Endothelial cell of hepatic sinusoid (primary cell): Measurements from ENCODE around the gene SLC25A26.
"Not testable (repeated sequence)": the region's sequence is repeated elsewhere in the genome, so short reads cannot be mapped to it uniquely, and the experiment has no call there.

ENCODE experiments used
- in situ Hi-C: cut with HindIII; loops from 2 replicates; pipeline ENCODE4 v1.10.0; 2017; ENCODE audit warnings: low sequenced_read_pairs

SLC25A26 gene

DNA sequence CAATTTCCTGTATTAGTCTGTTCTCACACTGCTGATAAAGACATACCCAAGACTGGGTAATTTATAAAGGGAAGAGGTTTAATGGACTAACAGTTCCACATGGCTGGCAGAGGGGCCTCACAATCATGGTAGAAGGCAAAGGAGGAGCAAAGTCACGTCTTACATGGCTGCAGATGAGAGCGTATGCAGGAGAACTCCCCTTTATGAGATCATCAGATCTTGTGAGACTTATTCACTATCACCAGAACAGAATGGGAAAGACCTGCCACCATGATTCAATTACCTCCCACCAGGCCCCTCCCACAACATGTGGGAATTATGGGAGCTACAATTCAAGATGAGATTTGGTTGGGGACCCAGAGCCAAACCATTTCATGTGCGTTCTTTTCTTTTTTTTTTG, 5.3 kb downstream of the SLC25A26 start:
- in situ Hi-C loops: not testable (repeated sequence)

DNA sequence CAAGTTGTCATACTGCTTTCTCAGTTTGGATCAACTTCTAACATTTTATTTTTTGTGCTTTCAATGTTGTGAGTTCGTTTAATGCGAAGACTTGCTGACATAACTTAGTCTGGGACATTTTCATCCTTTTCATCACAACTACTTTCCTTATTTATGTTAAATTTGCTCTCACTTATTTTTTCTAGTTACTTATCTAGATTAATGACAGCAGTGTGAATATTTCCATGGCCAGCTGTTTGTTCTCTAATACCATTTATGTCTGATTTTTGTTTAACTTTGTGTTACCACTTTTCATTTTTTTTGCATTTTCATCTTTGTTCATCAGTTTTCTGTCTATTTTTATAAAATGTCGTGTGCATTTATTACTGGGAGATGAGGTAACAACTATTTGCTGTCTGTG, 6.2 kb downstream of the SLC25A26 start:
- in situ Hi-C loops: no loop called here

DNA sequence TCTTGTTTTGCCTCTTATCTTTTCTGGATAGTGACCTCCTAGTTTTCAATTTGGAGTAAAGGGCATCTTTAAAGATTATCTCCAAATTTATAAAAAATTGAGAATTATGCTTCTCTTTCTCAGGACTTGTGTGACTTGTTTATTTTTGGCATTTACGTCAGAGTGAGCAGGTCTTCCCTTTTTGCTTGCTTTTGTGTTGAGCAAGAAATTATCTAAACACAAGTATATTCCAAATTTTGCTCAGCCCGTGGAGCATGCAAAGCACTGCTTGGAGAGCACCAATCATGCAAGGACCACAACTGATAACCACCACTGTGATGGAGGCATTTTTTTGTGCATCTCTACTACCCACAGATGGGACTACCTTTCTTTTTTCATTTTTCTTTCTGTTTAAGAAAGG, 7.1 kb downstream of the SLC25A26 start:
- in situ Hi-C loops: no loop called here

DNA sequence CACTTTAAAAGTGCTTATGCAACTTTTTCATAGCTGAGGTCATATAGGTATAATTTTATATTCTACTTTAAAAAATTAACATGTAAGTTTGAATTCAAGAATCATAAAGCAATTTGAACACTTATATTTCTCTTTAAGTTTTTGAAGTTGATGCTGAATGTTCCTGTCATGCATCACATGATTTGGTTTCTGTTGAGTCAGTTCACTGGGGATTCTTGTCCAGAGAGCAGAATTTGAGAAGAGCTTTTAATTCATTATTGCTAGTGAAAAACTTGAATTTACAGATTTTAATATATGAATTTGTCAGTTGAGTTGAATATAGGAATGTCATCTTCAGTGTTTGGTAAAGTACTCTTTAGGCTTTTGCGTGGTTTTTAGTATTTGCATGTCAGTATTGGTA, 7.9 kb downstream of the SLC25A26 start:
- in situ Hi-C loops: no loop called here

DNA sequence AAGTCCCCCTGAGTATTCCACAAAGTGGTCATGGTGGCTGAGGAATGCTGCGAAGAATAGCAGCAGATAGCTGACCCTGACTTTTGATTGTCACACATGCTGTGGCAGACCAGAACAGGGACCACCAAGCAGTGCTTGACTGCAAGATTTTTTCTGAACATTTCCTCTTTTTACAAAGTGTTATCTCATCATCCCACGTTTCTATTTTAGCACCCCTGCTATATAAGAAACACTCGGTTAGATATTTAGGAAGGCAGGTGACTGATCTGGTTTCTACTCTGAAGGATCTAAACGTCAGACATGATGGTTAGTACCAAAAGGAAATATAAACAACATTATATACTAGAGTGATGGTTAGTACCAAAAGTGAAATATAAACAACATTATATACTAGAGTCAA, 9.1 kb downstream of the SLC25A26 start:
- in situ Hi-C loops: no loop called here

DNA sequence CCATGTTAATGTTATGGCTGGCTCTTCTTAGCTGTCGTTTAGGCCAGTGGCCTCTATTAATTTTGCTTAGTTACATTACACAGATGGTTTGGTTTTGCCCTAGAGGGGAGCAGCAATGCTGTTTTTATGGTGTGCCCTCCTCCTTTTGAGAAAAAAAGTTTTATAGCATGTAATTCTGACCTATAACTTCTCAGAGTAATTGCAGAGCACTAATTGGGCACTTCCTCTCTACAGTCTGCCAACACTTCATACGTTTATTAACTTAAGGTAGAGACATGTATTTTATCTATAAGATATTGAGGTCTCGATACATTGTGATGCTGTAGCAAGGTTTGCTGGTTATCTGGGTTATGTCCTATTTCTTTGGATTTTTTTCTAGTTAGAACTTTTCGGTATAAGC, 12.2 kb downstream of the SLC25A26 start:
- in situ Hi-C loops: no loop called here

DNA sequence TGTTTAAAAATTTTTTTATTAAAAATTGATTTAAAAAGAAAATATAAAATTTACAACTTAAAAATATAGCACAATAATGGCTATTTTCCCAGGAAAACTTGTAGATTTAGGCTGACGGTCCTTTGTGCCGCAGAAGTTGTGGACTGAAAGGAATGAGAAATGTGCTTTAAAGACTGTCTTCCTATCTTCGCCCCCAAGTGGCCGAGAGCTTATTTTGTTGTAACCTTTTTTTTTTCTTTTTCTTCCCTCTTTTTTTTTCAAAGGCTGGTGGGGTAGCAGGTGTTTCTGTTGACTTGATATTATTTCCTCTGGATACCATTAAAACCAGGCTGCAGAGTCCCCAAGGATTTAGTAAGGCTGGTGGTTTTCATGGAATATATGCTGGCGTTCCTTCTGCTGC, 15.5 kb downstream of the SLC25A26 start:
- in situ Hi-C loops: no loop called here

DNA sequence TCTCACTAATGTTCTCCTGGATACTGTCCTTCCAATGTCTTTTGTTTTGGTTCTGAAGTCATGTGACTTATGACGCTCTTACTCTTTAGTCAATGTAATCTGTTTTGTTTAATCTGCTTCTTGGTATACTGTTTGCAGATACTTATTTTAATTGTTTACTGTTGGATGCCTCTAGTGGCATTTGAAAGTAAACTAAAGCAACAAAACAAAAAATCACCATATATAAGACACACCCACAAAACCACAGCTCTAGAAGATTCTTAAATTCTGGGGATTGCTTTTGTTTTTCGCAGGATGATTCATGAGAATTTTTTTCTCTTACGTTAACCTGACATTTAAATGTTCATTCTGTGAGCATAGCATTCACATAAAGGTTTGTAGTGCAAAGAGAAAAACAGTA, 16.8 kb downstream of the SLC25A26 start:
- in situ Hi-C loops: no loop called here

DNA sequence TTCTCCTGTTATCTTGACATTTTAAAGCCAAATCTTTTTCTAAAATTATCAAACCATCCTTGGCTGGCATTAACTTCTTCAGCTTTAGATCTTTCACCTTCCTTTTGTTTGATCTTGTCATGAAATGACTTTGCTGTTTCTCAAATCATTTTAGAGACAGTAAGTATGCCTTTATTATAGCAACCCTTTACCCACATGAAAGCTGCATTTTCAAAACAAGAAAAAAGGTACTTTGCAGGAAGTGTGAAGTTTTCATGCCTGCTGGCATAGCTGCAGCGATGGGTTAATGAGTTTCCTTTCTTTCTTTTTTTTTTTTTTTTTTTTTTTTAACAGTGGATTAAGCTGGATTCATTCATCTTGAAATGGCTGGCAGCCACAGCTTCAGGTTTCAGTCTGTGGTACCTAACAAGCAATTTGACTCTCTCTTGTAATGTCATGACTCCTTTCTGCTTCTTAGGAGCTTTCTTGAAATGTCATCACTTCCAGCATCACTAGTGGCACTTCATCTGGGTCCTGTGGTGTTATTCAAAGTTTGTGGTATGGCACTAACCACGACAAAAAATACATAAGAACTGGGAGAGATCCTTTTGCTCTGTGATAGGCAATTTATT, 18.8 kb downstream of the SLC25A26 start:
- in situ Hi-C loops: no loop called here

DNA sequence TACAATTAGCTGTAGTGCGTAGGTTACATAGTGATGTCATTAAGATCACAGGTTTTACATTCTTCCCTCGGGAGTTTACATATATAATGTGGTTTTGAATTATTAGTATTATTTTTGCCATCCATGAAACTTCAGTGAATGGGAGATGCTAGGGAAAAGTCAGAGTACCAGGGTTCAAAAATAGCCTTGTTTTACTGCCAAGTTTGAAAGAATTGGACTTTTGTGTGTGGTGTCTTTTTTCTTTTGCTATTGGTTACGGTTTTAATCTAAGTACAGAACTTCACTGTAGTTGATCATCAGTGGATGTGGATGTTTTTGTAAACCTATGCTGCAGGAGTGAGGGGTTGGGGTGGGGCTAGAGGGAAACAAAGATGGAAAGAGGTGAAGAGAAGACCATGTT, 20.7 kb downstream of the SLC25A26 start:
- in situ Hi-C loops: no loop called here

DNA sequence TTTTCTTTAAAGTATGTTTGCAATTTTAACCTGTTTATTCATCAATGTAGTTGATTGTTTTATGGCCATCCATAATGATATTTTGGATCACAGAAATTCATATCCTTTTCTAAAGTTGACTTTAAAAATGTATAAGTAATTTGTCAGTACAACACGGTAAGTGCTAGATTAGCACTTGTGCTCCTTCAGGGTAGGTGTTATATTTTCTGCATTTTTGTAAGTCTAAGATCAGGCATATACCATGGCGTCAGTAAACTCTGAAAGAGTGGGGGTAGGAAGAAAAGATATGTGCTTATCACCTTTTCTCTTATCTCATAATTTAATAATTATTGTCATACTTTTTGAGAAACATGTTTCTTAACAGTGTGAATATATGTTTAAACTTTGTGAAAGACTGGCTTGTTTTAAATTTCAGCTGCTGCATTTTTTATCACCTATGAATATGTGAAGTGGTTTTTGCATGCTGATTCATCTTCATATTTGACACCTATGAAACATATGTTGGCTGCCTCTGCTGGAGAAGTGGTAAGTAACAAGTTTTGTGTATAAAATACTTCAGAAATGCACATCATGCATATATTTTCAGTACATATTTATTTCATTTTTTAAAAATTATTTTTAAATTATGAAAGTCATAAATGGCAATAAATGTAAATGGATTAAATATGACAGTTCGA, 22.1 kb downstream of the SLC25A26 start:
- in situ Hi-C loops: no loop called here

DNA sequence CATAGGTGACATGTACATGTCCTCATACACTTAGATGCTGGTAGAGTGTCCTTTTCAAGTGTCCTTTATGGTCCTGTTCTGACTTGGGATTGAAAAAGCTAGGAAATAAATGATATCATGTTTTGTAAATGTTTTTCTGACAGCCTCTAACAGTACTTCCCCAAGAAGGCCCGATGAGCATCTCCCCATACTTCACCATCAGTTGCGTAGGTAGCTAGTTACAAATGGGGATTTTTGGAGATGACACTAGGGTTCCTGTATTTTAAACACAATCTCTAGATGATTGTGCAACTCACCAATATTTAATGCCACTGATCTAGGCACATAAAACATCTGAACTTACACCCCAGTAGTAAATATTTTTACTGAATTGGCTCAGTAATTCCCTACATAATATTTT, 27.8 kb downstream of the SLC25A26 start:
- in situ Hi-C loops: no loop called here

DNA sequence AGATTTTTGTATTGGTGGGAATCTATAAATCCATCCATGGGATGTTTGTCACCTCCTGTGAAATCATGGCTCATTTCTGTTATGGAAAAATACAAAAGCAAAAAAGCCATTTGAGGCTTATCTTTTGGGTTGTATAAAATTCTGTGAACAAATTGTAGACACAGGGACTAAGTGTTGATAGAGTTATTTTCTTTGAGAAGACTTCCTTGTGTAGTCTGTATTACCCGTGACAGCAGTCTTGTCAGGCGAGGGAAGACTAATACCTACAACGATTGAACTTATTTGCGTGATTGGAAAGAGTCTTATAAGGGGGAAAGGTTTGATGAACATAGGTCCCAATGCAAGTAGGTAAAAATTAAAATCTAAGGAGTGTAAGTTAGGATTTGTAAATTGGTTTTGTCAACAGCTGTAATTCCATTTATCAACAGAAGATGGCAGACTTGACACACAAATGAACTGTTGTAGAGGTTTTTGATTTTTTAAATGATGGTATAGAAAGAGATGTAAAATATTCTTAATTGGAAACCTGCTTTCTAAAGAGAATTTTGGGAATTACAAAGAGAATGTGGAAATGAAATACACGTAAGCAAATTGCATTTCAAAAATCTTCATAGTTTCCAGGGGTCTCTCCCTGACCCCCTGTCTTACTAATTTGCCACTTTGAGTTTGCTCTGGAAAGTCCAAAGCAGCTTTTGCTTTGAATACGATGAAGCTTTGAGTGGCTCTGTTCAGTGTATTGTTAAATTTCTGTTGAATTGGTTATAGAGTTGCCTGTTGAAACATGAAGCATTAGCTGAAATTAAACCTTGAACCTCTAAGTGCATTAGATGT, 33.2 kb downstream of the SLC25A26 start:
- in situ Hi-C loops: loop anchor here (5.0 kb wide), 1 partner anchor 573 kb away; no protein-coding TSS in a partner anchor

DNA sequence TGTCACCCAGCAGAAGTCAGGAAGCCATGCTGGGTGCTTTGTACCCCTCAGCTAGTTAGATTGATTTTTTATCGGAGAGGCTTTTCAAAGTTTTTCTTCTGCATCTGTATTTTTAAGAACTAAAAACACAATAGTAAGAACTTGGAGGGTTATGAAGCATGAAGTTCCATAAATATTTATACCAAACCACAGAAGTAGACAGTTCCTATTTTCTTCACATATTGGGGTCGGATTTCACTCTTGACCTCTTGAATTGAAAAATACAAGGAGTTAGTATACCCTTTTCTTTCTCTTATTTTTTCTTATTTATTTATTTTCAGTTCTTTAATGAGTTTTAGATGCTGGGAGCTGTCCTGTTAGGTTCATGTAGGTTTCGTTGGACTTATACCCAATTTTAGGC, 35.1 kb downstream of the SLC25A26 start:
- in situ Hi-C loops: no loop called here

DNA sequence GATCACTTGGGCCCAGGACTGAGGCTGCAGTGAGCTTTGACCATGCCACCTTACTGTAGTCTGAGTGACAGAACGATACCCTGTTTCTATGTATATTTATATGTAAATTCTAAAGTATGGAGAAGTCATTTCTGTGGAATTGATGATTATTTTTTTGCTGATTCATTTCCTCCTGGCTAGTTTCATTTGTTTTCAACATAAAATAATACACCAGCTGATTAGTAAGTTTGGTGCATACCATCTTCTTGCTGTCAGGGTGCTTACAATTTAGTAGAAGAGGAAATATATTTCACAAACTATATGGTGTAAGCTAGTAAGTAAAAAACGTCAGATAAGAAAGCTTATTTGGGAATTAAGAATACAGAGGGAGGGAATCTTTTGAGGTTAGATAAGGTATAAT, 36.0 kb downstream of the SLC25A26 start:
- in situ Hi-C loops: no loop called here

DNA sequence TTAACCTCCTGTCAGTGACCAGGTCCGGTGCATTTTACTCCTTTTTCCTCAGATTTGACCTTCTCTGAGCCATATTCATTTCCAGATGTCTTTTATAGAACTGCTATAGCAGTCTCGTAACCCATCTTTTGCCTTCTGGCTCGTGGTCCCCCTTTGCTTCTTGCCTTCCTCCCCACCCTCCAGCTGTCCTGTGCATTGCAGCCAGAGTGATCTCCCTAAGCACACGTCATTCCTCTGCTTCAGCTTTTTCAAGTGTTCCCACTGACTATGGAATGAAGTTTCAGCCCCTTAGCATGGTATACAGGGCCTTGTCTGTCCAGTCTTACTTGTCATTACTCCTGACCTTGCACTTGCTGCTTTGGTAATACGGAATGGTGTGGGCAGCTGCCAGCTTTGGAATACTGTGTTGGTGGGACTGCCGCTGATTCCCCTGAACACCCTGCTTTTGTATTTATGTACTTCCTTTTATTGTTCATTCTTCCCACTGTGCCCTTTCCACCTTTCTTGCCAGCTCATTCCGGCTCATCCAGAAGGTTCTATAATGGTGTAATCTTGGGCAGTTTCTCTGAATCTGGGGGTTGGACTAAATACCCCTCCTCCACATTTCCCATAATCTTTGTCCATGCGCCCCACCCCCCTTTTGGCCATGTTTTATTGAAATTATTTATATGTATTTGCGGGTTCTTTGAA, 38.9 kb downstream of the SLC25A26 start:
- in situ Hi-C loops: no loop called here

DNA sequence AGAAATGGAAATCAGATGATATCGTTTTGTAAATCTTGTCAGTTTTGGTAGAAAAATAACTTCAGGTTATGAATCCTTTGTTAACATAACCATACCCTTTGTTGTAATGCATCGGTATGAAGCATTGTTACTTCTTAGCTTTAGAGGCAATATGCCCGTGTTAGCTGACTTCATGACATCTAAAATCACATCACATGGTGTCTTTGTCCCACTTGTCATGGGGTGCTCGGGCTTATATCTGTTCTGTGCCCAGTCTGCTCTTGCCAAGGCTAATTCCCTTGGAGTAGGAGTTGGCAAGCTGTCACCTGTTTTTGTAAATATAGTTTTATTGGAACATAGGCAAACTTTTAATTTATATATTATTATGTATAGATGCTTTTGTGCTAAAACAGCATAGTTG, 39.6 kb downstream of the SLC25A26 start:
- in situ Hi-C loops: no loop called here

DNA sequence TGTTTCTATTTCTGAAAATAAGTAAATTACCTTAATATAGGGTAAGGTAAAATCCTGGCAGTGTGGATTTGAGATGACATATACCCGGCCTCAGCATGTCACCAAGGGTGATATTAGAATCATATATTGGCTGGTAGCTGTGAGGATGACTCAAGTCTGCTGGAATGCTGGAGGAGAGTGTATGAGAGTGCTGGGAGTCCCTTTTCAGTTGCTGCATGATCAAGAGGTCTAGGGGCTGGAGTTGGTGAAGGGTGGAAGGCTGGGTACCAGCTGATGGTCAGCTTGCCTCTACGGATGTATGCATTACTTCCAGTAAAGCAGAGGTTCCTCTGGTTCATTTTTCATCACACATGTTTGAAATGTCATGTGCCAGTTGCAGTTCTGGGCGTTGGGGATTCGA, 40.6 kb downstream of the SLC25A26 start:
- in situ Hi-C loops: no loop called here

DNA sequence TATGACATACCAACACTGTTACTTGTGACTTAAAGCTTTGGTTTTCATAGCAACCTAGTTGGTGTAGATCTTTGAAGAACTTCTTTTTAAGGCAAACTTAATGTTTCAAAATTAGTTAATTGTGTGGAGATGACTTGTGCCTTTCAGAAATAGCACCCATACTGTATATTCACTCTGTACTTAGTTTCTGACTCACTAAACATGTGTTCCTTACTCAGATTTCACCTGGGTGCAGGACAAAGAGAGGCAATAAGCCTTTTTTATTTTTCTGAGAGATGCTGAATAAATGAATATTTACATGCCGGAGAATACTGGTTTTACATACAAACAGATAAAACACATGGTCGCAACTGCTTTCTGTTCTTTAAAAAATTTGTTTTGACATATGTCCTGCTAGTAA, 44.8 kb downstream of the SLC25A26 start:
- in situ Hi-C loops: no loop called here

DNA sequence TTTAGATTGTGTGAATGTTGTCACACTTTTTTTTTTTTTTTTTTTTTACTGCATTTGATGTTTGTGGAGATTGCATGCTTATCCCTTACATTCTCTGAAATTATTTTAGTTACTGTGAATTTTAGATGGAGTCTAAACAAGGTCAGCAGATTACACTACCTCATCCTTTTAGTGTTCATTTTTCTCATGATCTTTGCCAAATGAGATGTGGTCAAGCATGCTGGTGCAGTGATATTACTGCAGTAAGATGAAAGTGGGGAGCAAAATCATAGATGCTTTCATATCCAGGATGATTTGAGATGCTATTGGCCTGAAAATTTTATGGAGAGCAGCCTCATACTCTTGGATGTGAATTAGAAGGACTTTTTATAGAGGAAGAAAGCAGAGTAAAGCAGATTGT, 45.8 kb downstream of the SLC25A26 start:
- in situ Hi-C loops: no loop called here

DNA sequence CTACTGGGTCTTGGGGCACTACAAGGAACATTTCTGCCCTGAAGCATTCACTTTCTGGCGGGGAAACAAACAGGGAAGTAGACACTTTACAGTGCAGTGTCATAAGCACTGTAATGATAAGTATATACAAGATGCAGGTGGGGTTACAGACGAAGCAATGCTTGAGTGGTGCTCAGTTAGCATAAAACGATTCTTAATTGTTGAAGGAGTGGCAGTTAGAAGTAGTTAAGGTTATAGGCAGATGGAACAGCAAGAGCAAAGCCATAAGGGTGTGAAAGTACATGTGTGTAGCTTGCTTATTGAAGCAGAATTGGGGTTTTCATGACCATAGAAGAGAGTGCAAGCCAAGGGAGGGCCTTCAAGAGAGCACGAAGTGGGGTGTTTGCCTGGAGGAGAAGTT, 46.2 kb downstream of the SLC25A26 start:
- in situ Hi-C loops: no loop called here

DNA sequence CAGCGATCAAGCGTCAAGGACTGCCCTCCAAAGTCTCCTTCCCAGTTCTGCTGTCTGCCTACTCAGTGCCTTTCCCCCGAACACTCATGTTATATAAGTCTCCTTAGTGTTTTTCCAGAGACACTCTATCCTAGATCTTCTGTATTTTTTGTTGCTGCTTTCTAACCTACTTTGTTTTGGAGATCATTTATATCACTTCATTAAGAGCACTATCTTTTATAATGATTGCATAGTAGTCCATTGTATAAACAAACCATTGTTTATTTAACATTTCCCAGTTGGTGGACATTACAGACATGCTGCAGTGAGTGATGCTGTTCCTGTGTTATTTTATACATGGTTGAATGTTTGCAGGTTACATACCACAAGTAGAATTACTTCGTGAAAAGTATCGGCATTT, 47.1 kb downstream of the SLC25A26 start:
- in situ Hi-C loops: no loop called here
